HG03159 (cell line): ENCODE measurements around the gene ATG13.
"Not testable (repeated sequence)": the region's sequence is repeated elsewhere in the genome, so short reads cannot be mapped to it uniquely, and the experiment has no call there.

Experiments used
- ATAC-seq: cut with Tn5 transposase; IDR thresholded peaks from one replicate; pipeline ENCODE4 v1.9.1; 2021; ENCODE audit warnings: mild to moderate bottlenecking, moderate library complexity; ENCODE audit not compliant: unreplicated experiment

ATG13 gene

GRCh38 chr11:46694607-46695006, 77.3 kb downstream of the ATG13 start:
- ATAC-seq: no peak

GRCh38 chr11:46695345-46696211, 78.2 kb downstream of the ATG13 start:
- ATAC-seq: no peak

- ATAC-seq: no peak
Observed at GRCh38 chr11:46696212-46696558, 78.8 kb downstream of the ATG13 start.

- ATAC-seq: no peak
Observed at GRCh38 chr11:46697303-46697702, 80.0 kb downstream of the ATG13 start.

- ATAC-seq: no peak
Observed at GRCh38 chr11:46697723-46698122, 80.4 kb downstream of the ATG13 start.

- ATAC-seq: no peak
Observed at GRCh38 chr11:46698597-46698996, 81.2 kb downstream of the ATG13 start.

- ATAC-seq: peak; percentile 90
Observed at GRCh38 chr11:46700241-46701077, 83.1 kb downstream of the ATG13 start, which contains the start of the genes ARHGAP1 and ZNF408. TSS of gene ARHGAP1 (minus strand) at chr11:46700619. CDS start at chr11:46696107, 4,512 bp downstream. TSS of gene ZNF408 (plus strand) at chr11:46701031. CDS start at chr11:46701048, 17 bp downstream.

- ATAC-seq: no peak
Observed at GRCh38 chr11:46701078-46701654, 83.8 kb downstream of the ATG13 start.

GRCh38 chr11:46705070-46705688, 87.8 kb downstream of the ATG13 start:
- ATAC-seq: no peak

- ATAC-seq: no peak
Observed at GRCh38 chr11:46706886-46707285, 89.5 kb downstream of the ATG13 start.

- not testable (repeated sequence) for ATAC-seq
Observed at GRCh38 chr11:46709351-46709750, 92.0 kb downstream of the ATG13 start.

- no peak for ATAC-seq
Observed at GRCh38 chr11:46710821-46711269, 93.5 kb downstream of the ATG13 start.

GRCh38 chr11:46711303-46711702, 94.0 kb downstream of the ATG13 start:
- no peak for ATAC-seq

GRCh38 chr11:46712874-46713576, 95.7 kb downstream of the ATG13 start:
- ATAC-seq: no peak

- not testable (repeated sequence) for ATAC-seq
Observed at GRCh38 chr11:46717825-46718154, 100.4 kb downstream of the ATG13 start.

- no peak for ATAC-seq
Observed at GRCh38 chr11:46718155-46719019, 101.0 kb downstream of the ATG13 start.

GRCh38 chr11:46719048-46719542, 101.7 kb downstream of the ATG13 start, which contains the start of gene F2:
TSS of gene F2 (plus strand) at chr11:46719213. CDS start at chr11:46719236, 23 bp downstream.
- ATAC-seq: no peak

GRCh38 chr11:46719543-46720218, 102.3 kb downstream of the ATG13 start:
- ATAC-seq: no peak

GRCh38 chr11:46721286-46721685, 103.9 kb downstream of the ATG13 start:
- ATAC-seq: no peak
